ENCODE results near the gene CALHM2. TPM values are rescaled to one million over a fixed set of nuclear protein-coding genes. Genes with fewer than 3 reads are reported as not detected.

Gene CALHM2
- polyA plus RNA-seq, 1 donor (not counting 4 experiments of a cell fraction or from before 2014, with no cell fraction given): 0.92 TPM

- Histone ChIP-seq H3K27ac (ENCODE audit: control insufficient read depth, insufficient read depth, low read length) (no peak overlapping the region), H3K79me2 (ENCODE audit: control insufficient read depth, insufficient read depth, low read length) (no peaks in the 10 kb centered on the region), H3K36me3 (ENCODE audit: control insufficient read depth in 2 of 2, extremely low read depth in 1 of 2, insufficient read depth in 2 of 2, low read length in 2 of 2) (no peaks in the 10 kb centered on the region), H3K9me1 (ENCODE audit: control insufficient read depth, extremely low read depth, insufficient read depth, low read length) (no peaks in the 10 kb centered on the region), H4K20me1 (ENCODE audit: control insufficient read depth, extremely low read depth, insufficient read depth, low read length) (no peaks in the 10 kb centered on the region), H3K27me3 (ENCODE audit: control insufficient read depth, extremely low read depth, insufficient read depth, low read length) (peaks cover 5% of the 10 kb centered on the region), H3K4me1 (ENCODE audit: control insufficient read depth, extremely low read depth, insufficient read depth, low read length) (no peaks in the 10 kb centered on the region), H2AFZ (ENCODE audit: control insufficient read depth, low read length) (no peak overlapping the region), H3K9ac (ENCODE audit: control insufficient read depth, extremely low read depth, insufficient read depth, low read length) (no peak overlapping the region), H3K4me2 (ENCODE audit: control insufficient read depth, extremely low read depth, insufficient read depth, low read depth, low read length) (no peak overlapping the region), H3K4me3 (ENCODE audit: control insufficient read depth in 2 of 3, extremely low read depth in 1 of 3, insufficient read depth in 2 of 3, low read depth in 1 of 3, low read length in 3 of 3) (no peak overlapping the region), H3K9me3 (ENCODE audit: control insufficient read depth, low read depth, low read length) (no peaks in the 10 kb centered on the region)
- FAIRE-seq (no peak), DNase-seq (ENCODE audit: low read depth, low spot score) (no peak)
- dilution Hi-C loops (cut with MboI; ENCODE audit: extremely low pct_ligation_motif_present, low sequenced_read_pairs): no loop called here
- no peak for TF ChIP-seq EZH2 (IDR thresholded peaks at IDR 0.05; ENCODE audit: low read length)
- TF ChIP-seq, protein P1, sequence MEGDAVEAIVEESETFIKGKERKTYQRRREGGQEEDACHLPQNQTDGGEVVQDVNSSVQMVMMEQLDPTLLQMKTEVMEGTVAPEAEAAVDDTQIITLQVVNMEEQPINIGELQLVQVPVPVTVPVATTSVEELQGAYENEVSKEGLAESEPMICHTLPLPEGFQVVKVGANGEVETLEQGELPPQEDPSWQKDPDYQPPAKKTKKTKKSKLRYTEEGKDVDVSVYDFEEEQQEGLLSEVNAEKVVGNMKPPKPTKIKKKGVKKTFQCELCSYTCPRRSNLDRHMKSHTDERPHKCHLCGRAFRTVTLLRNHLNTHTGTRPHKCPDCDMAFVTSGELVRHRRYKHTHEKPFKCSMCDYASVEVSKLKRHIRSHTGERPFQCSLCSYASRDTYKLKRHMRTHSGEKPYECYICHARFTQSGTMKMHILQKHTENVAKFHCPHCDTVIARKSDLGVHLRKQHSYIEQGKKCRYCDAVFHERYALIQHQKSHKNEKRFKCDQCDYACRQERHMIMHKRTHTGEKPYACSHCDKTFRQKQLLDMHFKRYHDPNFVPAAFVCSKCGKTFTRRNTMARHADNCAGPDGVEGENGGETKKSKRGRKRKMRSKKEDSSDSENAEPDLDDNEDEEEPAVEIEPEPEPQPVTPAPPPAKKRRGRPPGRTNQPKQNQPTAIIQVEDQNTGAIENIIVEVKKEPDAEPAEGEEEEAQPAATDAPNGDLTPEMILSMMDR (optimal IDR thresholded peaks at IDR 0.05 in 1 of 3, IDR thresholded peaks at IDR 0.05 in 1 of 3, conservative IDR thresholded peaks at IDR 0.05 in 1 of 3; ENCODE audit: extremely low read depth in 1 of 3, insufficient read depth in 2 of 3, low read length in 3 of 3): no peak
These were observed 7.4 kb upstream of the CALHM2 start for GRCh38 chr10:103459615-103460014.

- Histone ChIP-seq H3K4me2 (ENCODE audit: control insufficient read depth, extremely low read depth, insufficient read depth, low read depth, low read length) (no peak within 1 kb of the TSS), H3K27ac (ENCODE audit: control insufficient read depth, insufficient read depth, low read length) (no peak within 1 kb of the TSS), H3K36me3 (ENCODE audit: control insufficient read depth in 2 of 2, extremely low read depth in 1 of 2, insufficient read depth in 2 of 2, low read length in 2 of 2) (no peaks in the 10 kb centered on the region), H3K9me1 (ENCODE audit: control insufficient read depth, extremely low read depth, insufficient read depth, low read length) (no peaks in the 10 kb centered on the region), H3K27me3 (ENCODE audit: control insufficient read depth, extremely low read depth, insufficient read depth, low read length) (peaks cover 5% of the 10 kb centered on the region), H3K4me1 (ENCODE audit: control insufficient read depth, extremely low read depth, insufficient read depth, low read length) (no peaks in the 10 kb centered on the region), H3K4me3 (ENCODE audit: control insufficient read depth in 2 of 3, extremely low read depth in 1 of 3, insufficient read depth in 2 of 3, low read depth in 1 of 3, low read length in 3 of 3) (no peak within 1 kb of the TSS), H2AFZ (ENCODE audit: control insufficient read depth, low read length) (no peak within 1 kb of the TSS), H3K9ac (ENCODE audit: control insufficient read depth, extremely low read depth, insufficient read depth, low read length) (no peak within 1 kb of the TSS), H4K20me1 (ENCODE audit: control insufficient read depth, extremely low read depth, insufficient read depth, low read length) (no peaks in the 10 kb centered on the region), H3K79me2 (ENCODE audit: control insufficient read depth, insufficient read depth, low read length) (no peaks in the 10 kb centered on the region), H3K9me3 (ENCODE audit: control insufficient read depth, low read depth, low read length) (no peaks in the 10 kb centered on the region)
- no peak for FAIRE-seq
- DNase-seq (ENCODE audit: low read depth, low spot score): no peak
- dilution Hi-C loops (cut with MboI; ENCODE audit: extremely low pct_ligation_motif_present, low sequenced_read_pairs): no loop called here
- TF ChIP-seq, protein P1 (optimal IDR thresholded peaks at IDR 0.05 in 1 of 3, IDR thresholded peaks at IDR 0.05 in 1 of 3, conservative IDR thresholded peaks at IDR 0.05 in 1 of 3; ENCODE audit: extremely low read depth in 1 of 3, insufficient read depth in 2 of 3, low read length in 3 of 3): no peak
These were observed 6.5 kb upstream of the CALHM2 start, which contains the start of gene CALHM1 for GRCh38 chr10:103458720-103459119. CALHM1 (minus strand) TSS chr10:103458900; CDS start chr10:103458751, 149 bp downstream.

All from keratinocyte (primary cell).